Effector CD4-positive, alpha-beta T cell (primary cell): ENCODE measurements around the gene SLC27A1.
A peak's percentile ranks its signal among the peaks of the same experiment; 100 is the strongest.
"Not testable (repeated sequence)": the region's sequence is repeated elsewhere in the genome, so short reads cannot be mapped to it uniquely, and the experiment has no call there.

Source experiments
- DNase-seq: peaks from one replicate; pipeline ENCODE4 v3.0.0-alpha.2; 2020

The SLC27A1 gene

GRCh38 chr19:17457616-17458015 is 12.7 kb upstream of the SLC27A1 start:
- DNase-seq = no peak

GRCh38 chr19:17458970-17459369 is 11.4 kb upstream of the SLC27A1 start:
- DNase-seq = no peak

- no peak for DNase-seq
These were observed 9.7 kb upstream of the SLC27A1 start, which contains the start of gene NXNL1 for GRCh38 chr19:17460372-17461230. Gene NXNL1 (minus strand): TSS chr19:17460926. CDS start chr19:17460869, 57 bp downstream.

- no peak for DNase-seq
These were observed 3.9 kb upstream of the SLC27A1 start for GRCh38 chr19:17466487-17466850.

DNA sequence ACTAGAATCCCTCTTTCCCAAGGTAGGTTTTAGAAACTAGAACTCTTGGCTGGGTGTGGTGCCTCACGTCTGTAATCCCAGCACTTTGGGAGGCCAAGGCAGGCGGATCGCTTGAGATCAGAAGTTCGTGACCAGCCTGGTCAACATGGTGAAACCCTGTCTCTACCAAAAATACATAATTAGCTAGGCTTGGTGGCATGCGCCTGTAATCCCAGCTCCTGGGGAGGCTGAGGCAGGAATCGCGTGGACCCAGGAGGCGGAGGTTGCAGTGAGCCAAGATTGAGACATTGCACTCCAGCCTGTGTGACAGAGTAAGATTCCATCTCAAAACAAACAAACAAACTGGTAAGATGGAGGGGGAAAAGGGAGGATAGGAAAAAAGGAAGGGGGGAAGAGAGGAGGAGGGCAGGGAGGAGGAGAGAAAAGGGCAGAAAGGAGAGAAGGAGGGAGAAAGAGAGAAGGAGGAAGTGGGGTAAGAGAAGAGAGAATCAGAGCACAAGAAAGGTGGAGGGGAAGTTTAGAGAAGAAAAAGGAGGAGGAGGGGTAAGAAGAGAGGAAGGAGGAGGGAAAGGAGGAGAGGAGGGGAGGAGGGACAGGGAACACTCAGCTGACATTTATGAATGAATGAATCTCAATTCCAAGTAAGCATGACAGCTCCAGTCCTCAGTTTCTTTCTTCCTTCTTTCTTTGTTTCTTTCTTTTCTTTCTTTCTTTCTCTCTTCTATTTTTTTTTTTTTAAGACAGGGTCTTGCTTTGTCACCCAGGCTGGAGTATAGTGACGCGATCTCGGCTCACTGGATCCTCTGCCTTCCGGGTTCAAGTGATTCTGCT is 2.6 kb upstream of the SLC27A1 start:
- no peak for DNase-seq

GRCh38 chr19:17468302-17469091 is 1.8 kb upstream of the SLC27A1 start:
- no peak for DNase-seq

GRCh38 chr19:17469092-17469480 is 1.2 kb upstream of the SLC27A1 start:
- no peak for DNase-seq

- DNase-seq = peak; percentile 87
These were observed 750 bp upstream of the SLC27A1 start for GRCh38 chr19:17469481-17470067.

DNA sequence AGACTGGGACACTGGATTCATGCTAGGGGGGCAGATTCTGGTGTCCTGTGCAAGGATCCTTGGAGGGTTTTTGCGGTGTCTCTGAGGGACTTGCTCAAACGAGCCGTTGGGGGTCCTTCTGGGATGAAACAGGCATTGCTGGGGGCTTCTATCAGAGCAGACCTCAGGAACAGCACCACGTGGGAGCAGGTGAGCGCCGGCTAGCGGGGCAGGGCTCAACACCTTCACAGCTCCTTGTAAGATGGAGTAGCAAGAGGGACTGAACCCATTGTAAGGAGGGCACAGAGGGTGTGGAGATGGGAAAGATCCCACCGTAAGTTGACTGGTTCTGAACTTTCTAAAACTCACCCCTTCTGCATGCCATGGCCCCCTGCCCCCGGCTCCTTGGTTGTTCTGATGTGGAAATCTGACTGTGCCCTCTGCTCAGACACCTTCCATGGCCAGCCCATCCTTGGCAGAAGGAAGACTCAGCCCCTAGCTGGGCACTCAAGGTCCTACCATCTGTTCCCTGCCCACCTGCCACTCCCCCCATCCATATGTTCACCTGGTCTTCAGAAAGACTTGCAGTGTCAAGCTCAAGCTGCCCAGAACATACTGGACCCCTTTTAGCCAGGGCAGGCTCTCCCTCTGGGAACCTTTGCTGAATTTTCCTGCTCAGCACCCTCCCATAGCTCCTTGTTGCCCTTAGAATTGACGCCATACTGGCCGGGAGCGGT is 1.2 kb downstream of the SLC27A1 start:
- no peak for DNase-seq

GRCh38 chr19:17473041-17473440 is 2.7 kb downstream of the SLC27A1 start:
- DNase-seq = no peak

- DNase-seq = not testable (repeated sequence)
These were observed 4.8 kb downstream of the SLC27A1 start for GRCh38 chr19:17475011-17475540.

GRCh38 chr19:17475541-17476115 is 5.3 kb downstream of the SLC27A1 start:
- DNase-seq = no peak

DNA sequence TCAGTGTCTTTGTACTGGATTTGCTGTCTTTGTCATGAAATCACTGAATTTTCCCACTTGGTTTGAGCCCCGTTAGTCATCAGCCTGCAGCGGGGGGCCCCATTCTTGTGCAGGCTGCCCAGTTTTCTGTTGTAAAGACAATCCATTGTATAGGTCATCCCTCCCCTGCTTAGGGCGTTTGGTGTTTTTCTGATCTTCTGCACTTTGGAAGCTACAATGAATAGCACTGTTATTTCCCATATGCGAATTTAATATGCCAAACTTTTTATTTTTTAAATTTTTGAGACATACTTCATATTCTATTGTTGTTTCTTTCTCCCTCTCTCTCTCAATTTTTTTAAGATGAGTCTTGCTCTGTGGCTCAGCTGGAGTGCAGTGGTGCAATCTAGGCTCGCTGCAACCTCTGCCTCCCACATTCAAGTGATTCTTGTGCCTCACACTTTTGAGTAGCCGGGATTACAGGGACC is 9.0 kb downstream of the SLC27A1 start:
- no peak for DNase-seq

GRCh38 chr19:17481986-17482385 is 11.7 kb downstream of the SLC27A1 start:
- no peak for DNase-seq

DNA sequence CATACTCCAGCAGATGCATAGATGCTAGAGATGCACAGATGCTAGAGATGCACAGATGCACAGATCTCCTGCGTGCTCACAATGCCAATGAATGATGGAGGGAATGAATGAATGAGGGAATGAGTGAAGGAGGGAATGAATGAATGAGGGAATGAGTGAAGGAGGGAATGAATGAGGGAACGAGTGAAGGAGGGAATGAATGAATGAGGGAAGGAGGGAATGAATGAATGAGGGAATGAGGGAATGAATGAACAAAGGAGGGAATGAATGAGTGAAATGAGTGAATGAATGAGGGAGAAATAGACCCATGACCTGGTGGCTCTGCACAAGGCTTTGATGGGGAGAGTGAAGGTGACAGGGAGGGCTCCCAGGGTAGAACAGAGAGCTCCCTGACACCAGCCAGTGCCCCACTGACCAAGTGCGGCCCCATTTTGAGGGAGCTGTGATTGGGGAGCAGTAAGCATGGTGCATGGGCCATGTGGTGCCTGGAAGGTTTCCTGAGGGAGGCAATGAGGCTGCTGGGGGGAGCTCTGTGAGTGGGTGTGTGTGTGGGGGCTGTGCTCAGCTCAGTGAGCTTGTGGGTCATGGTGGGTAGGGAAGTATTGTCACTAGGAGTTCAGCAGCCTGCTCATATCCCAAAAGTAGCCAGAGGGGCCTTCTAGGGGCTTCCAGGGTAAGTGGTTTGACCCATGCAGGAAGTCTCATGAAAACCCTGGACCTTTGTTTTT is 12.7 kb downstream of the SLC27A1 start:
- no peak for DNase-seq

DNA sequence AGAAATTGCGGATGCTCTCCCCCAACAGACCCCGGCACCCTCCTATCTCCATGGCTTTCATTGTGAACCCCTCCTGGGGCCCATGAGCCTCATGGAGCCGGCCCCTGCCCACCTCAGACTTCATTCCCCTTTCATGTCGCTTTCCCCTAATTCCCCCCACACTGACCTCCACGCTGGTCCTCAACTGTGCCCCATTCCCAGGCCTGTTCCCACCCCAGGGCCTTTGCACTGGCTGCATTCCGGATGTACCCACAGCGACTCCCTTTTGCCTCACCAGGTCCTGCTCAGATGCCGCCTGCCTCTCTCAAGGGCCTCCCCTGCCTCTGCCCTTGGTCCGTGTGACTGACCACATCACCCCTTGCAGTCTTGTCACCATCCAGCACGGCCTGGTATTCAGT is 13.3 kb downstream of the SLC27A1 start:
- no peak for DNase-seq

DNA sequence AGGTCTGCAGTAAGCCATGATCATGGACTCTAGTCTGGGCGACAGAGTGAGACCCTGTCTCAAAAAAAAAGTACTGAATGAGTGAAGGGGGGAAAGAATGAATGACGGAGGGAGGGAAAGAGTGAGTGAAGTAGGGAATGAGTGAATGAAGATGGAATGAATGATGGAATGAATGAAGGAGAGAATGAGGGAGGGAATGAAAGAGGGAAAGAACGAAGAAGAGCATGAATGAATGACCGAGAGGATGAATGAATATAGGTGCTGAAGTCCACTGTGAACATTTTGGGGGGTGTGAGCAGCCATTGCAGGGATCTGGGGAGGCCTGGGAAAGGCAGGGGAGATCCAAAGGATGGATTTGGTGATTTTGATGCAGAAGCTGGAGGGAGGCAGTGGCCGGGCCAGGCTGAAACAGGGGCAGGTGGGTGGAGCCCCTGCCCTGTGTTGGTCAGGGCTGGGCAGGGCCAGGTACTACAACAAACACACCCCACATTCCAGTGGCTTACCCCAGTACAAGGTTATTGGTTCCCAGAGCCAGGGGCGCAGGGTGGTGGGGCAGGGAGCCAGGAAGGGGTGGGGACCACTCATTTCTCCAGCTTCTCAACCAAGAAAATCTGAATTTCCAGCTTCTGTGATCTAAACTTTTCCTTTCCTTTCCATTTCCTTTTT is 14.3 kb downstream of the SLC27A1 start:
- DNase-seq = no peak

DNA sequence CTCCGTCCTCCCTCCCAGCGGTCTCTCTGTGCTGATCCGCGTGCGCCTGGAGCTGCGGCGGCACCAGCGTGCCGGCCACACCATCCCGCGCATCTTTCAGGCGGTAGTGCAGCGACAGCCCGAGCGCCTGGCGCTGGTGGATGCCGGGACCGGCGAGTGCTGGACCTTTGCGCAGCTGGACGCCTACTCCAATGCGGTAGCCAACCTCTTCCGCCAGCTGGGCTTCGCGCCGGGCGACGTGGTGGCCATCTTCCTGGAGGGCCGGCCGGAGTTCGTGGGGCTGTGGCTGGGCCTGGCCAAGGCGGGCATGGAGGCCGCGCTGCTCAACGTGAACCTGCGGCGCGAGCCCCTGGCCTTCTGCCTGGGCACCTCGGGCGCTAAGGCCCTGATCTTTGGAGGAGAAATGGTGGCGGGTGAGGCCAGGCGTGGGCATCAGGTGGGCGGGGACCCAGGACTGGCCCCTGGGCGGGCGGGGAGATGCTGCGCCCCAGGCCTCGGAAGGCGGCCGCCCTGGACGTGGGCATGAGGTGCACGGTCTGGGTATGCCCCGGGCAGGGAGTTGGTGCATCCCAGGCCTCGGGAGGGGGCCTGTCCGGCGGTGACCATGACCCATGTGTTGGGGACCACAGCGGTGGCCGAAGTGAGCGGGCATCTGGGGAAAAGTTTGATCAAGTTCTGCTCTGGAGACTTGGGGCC is 16.4 kb downstream of the SLC27A1 start:
- DNase-seq = no peak
